Small intestine (tissue), 7 donors: ENCODE results near the gene CYP21A2. TPM values are rescaled to one million over a fixed set of nuclear protein-coding genes. Genes with fewer than 3 reads are reported as not detected.
A peak's percentile ranks its signal among the peaks of the same experiment; 100 is the strongest.
"Not testable (repeated sequence)": the region's sequence is repeated elsewhere in the genome, so short reads cannot be mapped to it uniquely, and the experiment has no call there.

Experiments
- DNase-seq, 2 donors: peaks; one replicate each; pipeline versions ENCODE4 v3.0.0 to v3.0.0-alpha.2; 2013
- FAIRE-seq: peaks from 2 replicates; lab custom pipeline; 2012; peaks lifted over from hg19 to GRCh38; lab: Jason Lieb, UNC
- H3K27ac ChIP-seq, 3 donors: one replicate each; pipeline ENCODE4 v1.5.1; 2013; ENCODE audit warnings: low read length in 2 of 3, mild to moderate bottlenecking in 2 of 3, control low read depth in 1 of 3, inconsistent platforms in 1 of 3, low read depth in 1 of 3, moderate library complexity in 1 of 3
- H3K27me3 ChIP-seq, 3 donors: one replicate each; pipeline ENCODE4 v1.6.1; 2013; ENCODE audit warnings: low read length in 3 of 3, inconsistent platforms in 1 of 3; ENCODE audit not compliant: control insufficient read depth in 3 of 3, insufficient read depth in 3 of 3
- H3K36me3 ChIP-seq, 3 donors: one replicate each; pipeline ENCODE4 v1.6.1; 2013; ENCODE audit warnings: low read length in 3 of 3, inconsistent platforms in 1 of 3, low read depth in 1 of 3, mild to moderate bottlenecking in 1 of 3, moderate library complexity in 1 of 3; ENCODE audit not compliant: control insufficient read depth in 3 of 3, insufficient read depth in 2 of 3
- H3K4me1 ChIP-seq, 3 donors: one replicate each; pipeline ENCODE4 v1.6.1; 2013; ENCODE audit warnings: low read length in 2 of 3, inconsistent platforms in 1 of 3, low read depth in 1 of 3, mild to moderate bottlenecking in 1 of 3, moderate library complexity in 1 of 3; ENCODE audit not compliant: control insufficient read depth in 3 of 3, insufficient read depth in 2 of 3
- H3K4me3 ChIP-seq, 3 donors: one replicate each; pipeline ENCODE4 v1.5.1; 2013; ENCODE audit warnings: low read length in 3 of 3, control low read depth in 1 of 3, inconsistent platforms in 1 of 3, low read depth in 1 of 3, mild to moderate bottlenecking in 1 of 3, moderate library complexity in 1 of 3
- H3K9me3 ChIP-seq, 2 donors: one replicate each; pipeline ENCODE4 v1.6.1; 2013; ENCODE audit warnings: low read depth in 1 of 2, low read length in 1 of 2; ENCODE audit not compliant: control insufficient read depth in 2 of 2, insufficient read depth in 1 of 2
- WGBS, 3 donors: extraction: QIAGEN DNeasy Blood & Tissue Kit; methylation state at CpG; one replicate each; pipeline ENCODE4 v1.1.7; 2013; 5-methylcytosine and 5-hydroxymethylcytosine counted together
- polyA plus RNA-seq, 4 donors: library from polyadenylated mRNA; stranded (reverse) in 3 of 4; unstranded in 1 of 4; fragments of 200-250 nt in 3 of 4; fragments of 120-200 nt in 1 of 4; gene quantifications; one replicate each; pipeline versions ENCODE4 v1.2.1 to v1.2.3, GENCODE V29; 2013
- donor health status: healthy with polysubstance abuse.
- donor health status: control.
- donor health status: control.
- donor health status: Bipolar disorder and iron deficiency.
- donor health status: healthy.

Gene CYP21A2
- polyA plus RNA-seq, 4 donors, result 0.18 to 3.4 (median 0.98) TPM

- no peak for FAIRE-seq
- no peak overlapping the region for H3K4me3 ChIP-seq
- no peaks in the 10 kb centered on the region for H3K9me3 ChIP-seq
- WGBS, 3 donors, result 76 to 86% (median 79%) methylated on average over 21 to 22 of the region's 22 CpGs
- peaks cover 0 to 5% (median 0%) of the 10 kb centered on the region in 3 donors for H3K36me3 ChIP-seq
- peak overlapping the region in 2 of 3 donors; percentile 22 to 76 for H3K27ac ChIP-seq
- peaks cover 0 to 11% (median 0%) of the 10 kb centered on the region in 3 donors for H3K4me1 ChIP-seq
- DNase-seq, result peak in 1 of 2 donors; percentile 2
- H3K27me3 ChIP-seq, result no peaks in the 10 kb centered on the region
These were observed 7.7 kb downstream of the CYP21A2 start for GRCh38 chr6:32045811-32046449.

- no peaks in the 10 kb centered on the region for H3K9me3 ChIP-seq
- peak in 1 of 2 donors; percentile 19 for DNase-seq
- no peaks in the 10 kb centered on the region for H3K27me3 ChIP-seq
- WGBS, 3 donors, result 32 to 45% (median 43%) methylated on average over 14 of the region's 14 CpGs
- H3K36me3 ChIP-seq, result peaks cover 0 to 5% (median 0%) of the 10 kb centered on the region in 3 donors
- H3K27ac ChIP-seq, result peak overlapping the region in 1 of 3 donors; percentile 76
- no peak for FAIRE-seq
- H3K4me3 ChIP-seq, result no peak overlapping the region
- peaks cover 0 to 11% (median 0%) of the 10 kb centered on the region in 3 donors for H3K4me1 ChIP-seq
These were observed 8.4 kb downstream of the CYP21A2 start for GRCh38 chr6:32046450-32047083.

DNA sequence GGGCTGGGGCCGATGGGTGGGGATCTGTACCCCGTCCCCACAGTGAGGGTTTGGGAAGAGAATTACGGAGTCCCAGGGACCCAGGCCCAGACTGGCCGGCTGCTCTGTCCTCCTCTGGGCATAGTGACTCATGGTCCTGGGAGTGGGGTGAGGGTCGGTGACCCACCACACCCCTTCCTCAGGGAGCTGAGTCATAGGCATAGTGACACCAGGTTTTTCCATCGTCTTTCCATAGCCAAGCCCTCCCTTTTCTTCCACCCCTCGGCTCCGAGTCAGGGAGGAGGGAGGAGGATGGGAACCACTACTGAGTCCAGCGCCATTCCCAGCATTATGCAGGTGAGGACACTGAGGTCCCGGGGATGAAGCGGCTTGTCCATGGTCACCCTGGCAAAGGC, 8.9 kb downstream of the CYP21A2 start:
- Histone ChIP-seq H3K27ac (peak overlapping the region in 1 of 3 donors; percentile 76), H3K9me3 (no peaks in the 10 kb centered on the region), H3K36me3 (peaks cover 0 to 5% (median 0%) of the 10 kb centered on the region in 3 donors), H3K27me3 (no peaks in the 10 kb centered on the region), H3K4me3 (no peak overlapping the region), H3K4me1 (peaks cover 0 to 11% (median 0%) of the 10 kb centered on the region in 3 donors)
- peak in 1 of 2 donors; percentile 6 for DNase-seq
- no peak for FAIRE-seq
- WGBS, 3 donors, result 55 to 56% (median 55%) methylated on average over 11 of the region's 11 CpGs

DNA sequence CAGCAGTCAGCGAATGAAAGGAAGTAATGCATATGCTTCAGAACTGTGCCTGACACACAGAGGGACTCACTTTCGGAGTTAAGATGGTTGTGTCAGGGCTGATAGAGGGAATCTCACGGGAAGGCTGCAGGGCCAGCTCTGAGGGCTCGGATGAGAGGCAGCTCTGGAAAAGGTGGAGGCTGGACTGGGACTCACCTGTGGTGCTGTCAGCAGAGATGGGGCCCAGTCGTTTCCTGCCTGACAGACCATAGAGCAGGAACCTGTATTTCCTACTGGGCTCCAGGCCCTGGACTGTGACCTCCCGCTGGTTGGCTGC, 9.3 kb downstream of the CYP21A2 start:
- H3K4me1 ChIP-seq, result peaks cover 0 to 11% (median 0%) of the 10 kb centered on the region in 3 donors
- DNase-seq (peak in 1 of 2 donors; percentile 2), FAIRE-seq (no peak)
- 70 to 77% (median 76%) methylated on average over 6 of the region's 6 CpGs for WGBS, 3 donors
- peaks cover 0 to 5% (median 0%) of the 10 kb centered on the region in 3 donors for H3K36me3 ChIP-seq
- H3K27ac ChIP-seq, result peak overlapping the region in 1 of 3 donors; percentile 52
- H3K9me3 ChIP-seq, result no peaks in the 10 kb centered on the region
- no peaks in the 10 kb centered on the region for H3K27me3 ChIP-seq
- H3K4me3 ChIP-seq, result no peak overlapping the region

GRCh38 chr6:32047855-32048766, 9.9 kb downstream of the CYP21A2 start:
- no peak overlapping the region for H3K4me3 ChIP-seq
- no peaks in the 10 kb centered on the region for H3K9me3 ChIP-seq
- no peaks in the 10 kb centered on the region for H3K27me3 ChIP-seq
- 41 to 51% (median 45%) methylated on average over 42 of the region's 42 CpGs for WGBS, 3 donors
- DNase-seq (peak; percentile 79 to 87), FAIRE-seq (no peak)
- peak overlapping the region in 1 of 3 donors; percentile 52 for H3K27ac ChIP-seq
- H3K36me3 ChIP-seq, result peaks cover 0 to 5% (median 0%) of the 10 kb centered on the region in 3 donors
- H3K4me1 ChIP-seq, result peaks cover 0 to 11% (median 0%) of the 10 kb centered on the region in 3 donors

- not testable (repeated sequence) for DNase-seq, FAIRE-seq, H3K27me3 ChIP-seq, H3K4me3 ChIP-seq, H3K9me3 ChIP-seq, H3K36me3 ChIP-seq, H3K27ac ChIP-seq
- WGBS, 3 donors, result 93 to 95% (median 94%) methylated on average over 19 to 21 of the region's 21 CpGs
- H3K4me1 ChIP-seq, result peaks cover 0 to 11% (median 0%) of the 10 kb centered on the region in 3 donors
These were observed 10.9 kb downstream of the CYP21A2 start for GRCh38 chr6:32049149-32049548.

DNA sequence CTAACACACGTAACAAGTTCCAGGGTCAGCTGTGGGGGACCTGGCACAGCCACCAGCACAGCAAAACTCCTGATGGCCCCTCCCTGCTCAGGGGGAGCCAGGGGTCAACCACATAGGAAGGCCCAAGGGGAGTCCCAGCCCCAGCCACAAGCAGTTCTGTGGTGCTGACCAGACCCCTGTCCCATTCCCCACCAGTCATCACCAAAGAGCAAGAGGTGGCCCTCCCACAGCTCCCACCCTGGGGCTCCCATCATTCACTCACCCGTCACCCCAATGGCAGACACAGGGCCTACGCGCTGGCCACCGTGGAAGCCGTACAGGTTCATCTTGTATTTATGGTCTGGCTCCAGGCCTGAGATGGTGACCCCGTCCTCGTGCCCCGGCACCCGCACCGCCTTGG, 11.5 kb downstream of the CYP21A2 start:
- peaks cover 0 to 11% (median 0%) of the 10 kb centered on the region in 3 donors for H3K4me1 ChIP-seq
- H3K9me3 ChIP-seq, H3K36me3 ChIP-seq, H3K27me3 ChIP-seq, H3K4me3 ChIP-seq, H3K27ac ChIP-seq, FAIRE-seq, DNase-seq: not testable (repeated sequence)
- 81 to 95% (median 87%) methylated on average over 6 to 11 of the region's 11 CpGs for WGBS, 3 donors

- peaks cover 0 to 11% (median 0%) of the 10 kb centered on the region in 3 donors for H3K4me1 ChIP-seq
- WGBS, 3 donors, result 55 to 65% (median 65%) methylated on average over 5 of the region's 5 CpGs
- FAIRE-seq (no peak), DNase-seq (no peak)
- no peak overlapping the region for H3K27ac ChIP-seq
- H3K27me3 ChIP-seq, result no peaks in the 10 kb centered on the region
- H3K4me3 ChIP-seq, result no peak overlapping the region
- H3K36me3 ChIP-seq, result peaks cover 0 to 7% (median 0%) of the 10 kb centered on the region in 3 donors
- no peaks in the 10 kb centered on the region for H3K9me3 ChIP-seq
These were observed 12.3 kb downstream of the CYP21A2 start for GRCh38 chr6:32050562-32050961.
